PC-9 (cell line): ENCODE data around the gene GIPC3. TPM values are rescaled to one million over a fixed set of nuclear protein-coding genes. Genes with fewer than 3 reads are reported as not detected.

ENCODE experiments used
- BruUV-seq: library from RNA; stranded (reverse); fragments of 400-500 nt; replicated peaks from 2 replicates; lab custom pipeline; 2021; lab: Mats Ljungman, UMichigan
- CTCF ChIA-PET: fragments of 300-600 bp; sonication (Branson Sonifier 250); formaldehyde crosslinking; loops from one replicate; lab custom pipeline; 2022; ENCODE audit warnings: antibody characterized with exemption; lab: Charles Lee
- POLR2A ChIA-PET: fragments of 300-600 bp; sonication (Branson Sonifier 250); formaldehyde crosslinking; loops from one replicate; lab custom pipeline; 2022; ENCODE audit warnings: antibody characterized with exemption; ENCODE audit not compliant: unreplicated experiment; lab: Charles Lee
- DNase-seq, 2 experiments: peaks; one replicate each; pipeline versions ENCODE4 v3.0.0 to v3.0.0-alpha.2; 2015 to 2022; ENCODE audit warnings: mixed read lengths in 1 of 2
- H2AFZ ChIP-seq: fragments of 200-600 bp; sonication (generic); 2 replicates; pipeline ENCODE4 v1.8.1; 2017; ENCODE audit warnings: antibody characterized with exemption
- H3F3A ChIP-seq: fragments of 200-600 bp; sonication (generic); 2 replicates; pipeline ENCODE4 v1.8.1; 2017; ENCODE audit warnings: antibody characterized with exemption, mild to moderate bottlenecking, low read depth; ENCODE audit not compliant: insufficient read depth
- H3K27ac ChIP-seq: fragments of 200-600 bp; sonication (generic); 2 replicates; pipeline ENCODE4 v1.6.1; 2016; ENCODE audit warnings: mixed run types
- H3K27me3 ChIP-seq: fragments of 200-600 bp; sonication (generic); 2 replicates; pipeline ENCODE4 v1.6.1; 2016; ENCODE audit warnings: low read depth, mixed run types; ENCODE audit not compliant: insufficient read depth
- H3K36me3 ChIP-seq: fragments of 200-600 bp; sonication (generic); 2 replicates; pipeline ENCODE4 v1.6.1; 2016; ENCODE audit warnings: low read depth, mixed run types
- H3K4me1 ChIP-seq: fragments of 200-600 bp; sonication (generic); replicated peaks from 2 replicates; pipeline ENCODE4 v1.6.1; 2016; ENCODE audit warnings: mixed run types; ENCODE audit not compliant: insufficient read depth
- H3K4me2 ChIP-seq: fragments of 200-600 bp; sonication (generic); 2 replicates; pipeline ENCODE4 v1.6.1; 2017; ENCODE audit warnings: mixed run types
- H3K4me3 ChIP-seq: fragments of 200-600 bp; sonication (generic); 2 replicates; pipeline ENCODE4 v1.6.1; 2016; ENCODE audit warnings: mixed run types
- H3K79me2 ChIP-seq: fragments of 200-600 bp; sonication (generic); 2 replicates; pipeline ENCODE4 v1.6.1; 2017; ENCODE audit warnings: low read depth, mixed run types
- H3K9me2 ChIP-seq: fragments of 200-600 bp; sonication (generic); 2 replicates; pipeline ENCODE4 v1.8.1; 2017; ENCODE audit warnings: mild to moderate bottlenecking; ENCODE audit not compliant: insufficient read depth
- H3K9me3 ChIP-seq: fragments of 200-600 bp; sonication (generic); 2 replicates; pipeline ENCODE4 v1.8.1; 2016; ENCODE audit warnings: low read depth; ENCODE audit not compliant: insufficient read depth
- H4K20me1 ChIP-seq: fragments of 200-600 bp; sonication (generic); 2 replicates; pipeline ENCODE4 v1.8.1; 2017; ENCODE audit not compliant: insufficient read depth
- EZH2 ChIP-seq: fragments of 200-600 bp; sonication (generic); IDR thresholded peaks from 2 replicates; pipeline ENCODE4 v1.8.0; 2017; ENCODE audit warnings: antibody characterized with exemption, low read depth
- intact Hi-C: fragments of 100-400 bp; cut with micrococcal nuclease; formaldehyde crosslinking; loops from one replicate; pipeline ENCODE4 v1.10.0; 2022; ENCODE audit not compliant: unreplicated experiment
- total RNA-seq: library from RNA; stranded (reverse); gene quantifications from 2 replicates; pipeline ENCODE4 v1.2.3, GENCODE V29; 2021
- TF ChIP-seq, protein P1 (sequence below): fragments of 200-600 bp; sonication (generic); conservative IDR thresholded peaks from 2 replicates; pipeline ENCODE4 v1.6.1; 2017; ENCODE audit warnings: mixed run types, antibody characterized with exemption, mild to moderate bottlenecking, moderate library complexity

GIPC3 gene
- total RNA-seq, 1 experiment from 2014 or later, result not detected

DNA sequence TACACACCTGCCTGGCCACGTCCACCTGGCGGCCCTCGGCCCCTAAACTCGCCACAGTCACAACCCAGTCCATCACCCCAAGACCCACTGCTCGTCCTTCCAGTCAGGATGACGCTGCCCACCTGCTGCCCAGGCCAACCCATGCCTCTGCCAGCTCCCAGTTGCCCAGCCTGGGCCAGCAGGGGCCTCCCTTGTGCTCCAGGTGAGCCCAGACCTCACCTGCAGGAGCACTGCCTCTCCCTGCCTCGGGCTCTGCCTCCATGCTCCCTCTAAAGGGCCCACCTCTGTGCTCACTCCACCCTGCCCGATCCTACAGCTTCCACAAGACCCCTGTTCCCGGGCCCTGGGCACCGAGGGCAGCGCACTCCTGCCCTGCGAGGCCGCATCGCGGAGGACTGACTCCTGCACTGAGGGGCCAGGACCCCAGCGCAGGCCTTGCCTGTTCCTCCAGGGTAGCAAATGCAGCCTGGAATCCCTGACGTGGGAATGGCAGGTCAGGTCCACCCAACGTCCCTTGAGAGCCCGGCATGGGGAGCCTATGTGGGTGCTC is 49.3 kb downstream of the GIPC3 start:
- no peaks in the 10 kb centered on the region for H3K4me1 ChIP-seq
- H2AFZ ChIP-seq, result no peak overlapping the region
- H3K9me3 ChIP-seq, result no peaks in the 10 kb centered on the region
- no peaks in the 10 kb centered on the region for H3K79me2 ChIP-seq
- TF ChIP-seq EZH2, result no peak
- TF ChIP-seq, protein P1, sequence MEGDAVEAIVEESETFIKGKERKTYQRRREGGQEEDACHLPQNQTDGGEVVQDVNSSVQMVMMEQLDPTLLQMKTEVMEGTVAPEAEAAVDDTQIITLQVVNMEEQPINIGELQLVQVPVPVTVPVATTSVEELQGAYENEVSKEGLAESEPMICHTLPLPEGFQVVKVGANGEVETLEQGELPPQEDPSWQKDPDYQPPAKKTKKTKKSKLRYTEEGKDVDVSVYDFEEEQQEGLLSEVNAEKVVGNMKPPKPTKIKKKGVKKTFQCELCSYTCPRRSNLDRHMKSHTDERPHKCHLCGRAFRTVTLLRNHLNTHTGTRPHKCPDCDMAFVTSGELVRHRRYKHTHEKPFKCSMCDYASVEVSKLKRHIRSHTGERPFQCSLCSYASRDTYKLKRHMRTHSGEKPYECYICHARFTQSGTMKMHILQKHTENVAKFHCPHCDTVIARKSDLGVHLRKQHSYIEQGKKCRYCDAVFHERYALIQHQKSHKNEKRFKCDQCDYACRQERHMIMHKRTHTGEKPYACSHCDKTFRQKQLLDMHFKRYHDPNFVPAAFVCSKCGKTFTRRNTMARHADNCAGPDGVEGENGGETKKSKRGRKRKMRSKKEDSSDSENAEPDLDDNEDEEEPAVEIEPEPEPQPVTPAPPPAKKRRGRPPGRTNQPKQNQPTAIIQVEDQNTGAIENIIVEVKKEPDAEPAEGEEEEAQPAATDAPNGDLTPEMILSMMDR, result no peak
- H3K4me3 ChIP-seq, result no peak overlapping the region
- intact Hi-C loops, result no loop called here
- no peaks in the 10 kb centered on the region for H3K27me3 ChIP-seq
- H3F3A ChIP-seq, result no peaks in the 10 kb centered on the region
- no peaks in the 10 kb centered on the region for H3K9me2 ChIP-seq
- H3K27ac ChIP-seq, result no peak overlapping the region
- no peak overlapping the region for H3K4me2 ChIP-seq
- POLR2A ChIA-PET, result no interaction called here
- BruUV-seq, result no TSS peak
- DNase-seq, result no peak
- no peaks in the 10 kb centered on the region for H4K20me1 ChIP-seq
- CTCF ChIA-PET, result no interaction called here
- H3K36me3 ChIP-seq, result no peaks in the 10 kb centered on the region

DNA sequence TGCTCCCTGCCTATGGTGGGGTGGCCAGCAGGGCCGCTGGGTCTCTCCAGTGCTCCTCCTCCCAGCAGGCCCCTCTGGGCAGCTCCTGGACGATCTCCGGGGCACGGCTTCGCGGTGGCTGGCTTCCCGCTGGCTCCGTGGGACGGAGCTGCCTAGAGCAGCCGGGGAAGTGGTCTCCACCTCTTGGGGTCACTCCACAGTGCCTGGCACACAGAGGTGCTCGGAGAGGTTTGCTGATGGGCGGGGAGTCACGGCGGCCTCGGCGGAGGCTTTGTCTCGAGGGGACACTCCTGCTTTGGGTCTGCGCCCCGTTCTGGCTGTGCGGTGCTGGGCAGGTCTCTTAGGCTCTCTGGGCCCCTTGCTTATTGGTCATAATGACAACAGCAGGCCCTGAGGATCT is 51.2 kb downstream of the GIPC3 start:
- ChIA-PET CTCF (no interaction called here), POLR2A (no interaction called here)
- no peaks in the 10 kb centered on the region for H3K36me3 ChIP-seq

DNA sequence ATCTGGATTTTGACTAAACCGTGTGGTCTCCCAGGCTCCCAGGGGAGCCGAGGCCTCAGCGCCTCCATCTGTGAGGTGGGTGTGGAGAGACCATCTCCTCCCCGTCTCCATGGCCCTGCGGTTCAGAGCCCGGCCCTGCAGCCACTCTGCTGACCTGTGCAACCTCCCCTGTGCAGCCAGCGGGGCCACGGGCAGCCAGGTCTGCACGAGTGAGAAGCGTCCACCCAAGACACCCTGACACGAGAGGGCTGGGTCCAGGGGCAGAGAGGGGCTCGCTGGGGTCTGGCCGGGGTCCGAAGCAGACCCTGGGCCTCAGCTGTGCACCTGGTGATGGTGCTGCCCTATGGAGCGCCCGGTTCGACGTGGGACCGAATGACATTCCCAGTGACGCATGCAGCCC is 51.7 kb downstream of the GIPC3 start:
- TF ChIP-seq EZH2, result no peak
- TF ChIP-seq, protein P1, result no peak
- DNase-seq, result no peak
- Histone ChIP-seq H3K79me2 (no peaks in the 10 kb centered on the region), H3K4me2 (no peak overlapping the region), H2AFZ (no peak overlapping the region), H3K9me2 (no peaks in the 10 kb centered on the region), H3K27me3 (no peaks in the 10 kb centered on the region), H3K4me3 (no peak overlapping the region), H3K36me3 (no peaks in the 10 kb centered on the region), H3K27ac (no peak overlapping the region), H3K9me3 (no peaks in the 10 kb centered on the region), H3K4me1 (no peaks in the 10 kb centered on the region), H3F3A (no peaks in the 10 kb centered on the region), H4K20me1 (no peaks in the 10 kb centered on the region)
- POLR2A ChIA-PET, result no interaction called here
- CTCF ChIA-PET, result no interaction called here
- no TSS peak for BruUV-seq
- intact Hi-C loops, result no loop called here

More for the DNA sequence above, 51.2 kb downstream of the GIPC3 start:
- H3K9me2 ChIP-seq, result no peaks in the 10 kb centered on the region
- H3K27me3 ChIP-seq, result no peaks in the 10 kb centered on the region
- TF ChIP-seq, protein P1, result no peak
- TF ChIP-seq EZH2, result no peak
- H3K4me1 ChIP-seq, result no peaks in the 10 kb centered on the region
- H2AFZ ChIP-seq, result no peak overlapping the region
- no peak for DNase-seq
- H4K20me1 ChIP-seq, result no peaks in the 10 kb centered on the region
- H3K4me2 ChIP-seq, result no peak overlapping the region
- no TSS peak for BruUV-seq
- H3K27ac ChIP-seq, result no peak overlapping the region
- H3K79me2 ChIP-seq, result no peaks in the 10 kb centered on the region
- H3K9me3 ChIP-seq, result no peaks in the 10 kb centered on the region
- H3F3A ChIP-seq, result no peaks in the 10 kb centered on the region
- no peak overlapping the region for H3K4me3 ChIP-seq
- intact Hi-C loops, result no loop called here
